HK-2 (cell line): Measurements from ENCODE around the gene NFIB.
A peak's percentile ranks its signal among the peaks of the same experiment; 100 is the strongest.

ENCODE experiments used
- DNase-seq: peaks from one replicate; pipeline ENCODE4 v3.0.0-alpha.2; 2018; ENCODE audit not compliant: unreplicated experiment

Gene NFIB

DNA sequence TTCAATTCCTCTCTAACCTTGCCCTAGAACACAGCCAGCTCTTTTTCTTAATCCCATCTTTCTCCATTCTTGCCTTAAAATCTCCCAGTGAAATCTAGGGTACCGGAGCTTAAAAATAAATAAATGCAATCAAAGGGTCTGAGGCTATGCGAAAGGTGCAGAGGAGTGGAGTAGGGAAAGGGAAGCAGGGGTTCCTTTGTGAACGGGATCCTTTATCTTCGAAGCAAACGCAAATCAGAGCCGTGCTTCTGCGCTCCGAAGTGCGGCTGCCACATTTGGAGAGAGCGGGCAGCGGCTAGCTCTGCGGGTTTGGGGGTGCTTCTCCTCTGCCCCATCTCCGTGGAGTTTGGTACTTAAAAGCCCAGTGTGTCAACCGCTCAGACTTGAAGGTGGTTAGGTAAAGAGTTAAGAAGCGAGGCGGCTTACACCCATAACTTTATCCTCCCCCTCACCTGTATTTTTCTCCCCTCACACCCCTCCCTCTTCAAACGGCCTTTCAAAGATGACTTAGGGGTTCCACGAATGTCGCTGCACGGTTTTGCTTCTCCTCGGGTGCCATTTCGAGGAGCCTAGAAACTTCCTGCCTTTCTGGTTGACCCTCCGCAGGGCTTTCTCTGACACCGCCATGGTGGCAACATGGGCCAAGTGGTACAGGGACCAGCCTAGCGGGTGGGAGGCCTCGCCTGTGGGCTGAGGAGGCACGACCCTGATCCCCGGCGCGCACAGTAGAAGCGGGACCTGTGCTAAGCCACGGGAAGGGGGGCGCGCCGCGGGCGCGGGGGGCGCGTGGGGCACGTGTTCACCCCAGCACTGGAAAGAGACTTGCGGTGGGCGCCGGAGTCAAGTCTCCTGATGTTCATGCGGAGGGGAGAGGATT, 31.7 kb upstream of the NFIB start:
- DNase-seq, result no peak

DNA sequence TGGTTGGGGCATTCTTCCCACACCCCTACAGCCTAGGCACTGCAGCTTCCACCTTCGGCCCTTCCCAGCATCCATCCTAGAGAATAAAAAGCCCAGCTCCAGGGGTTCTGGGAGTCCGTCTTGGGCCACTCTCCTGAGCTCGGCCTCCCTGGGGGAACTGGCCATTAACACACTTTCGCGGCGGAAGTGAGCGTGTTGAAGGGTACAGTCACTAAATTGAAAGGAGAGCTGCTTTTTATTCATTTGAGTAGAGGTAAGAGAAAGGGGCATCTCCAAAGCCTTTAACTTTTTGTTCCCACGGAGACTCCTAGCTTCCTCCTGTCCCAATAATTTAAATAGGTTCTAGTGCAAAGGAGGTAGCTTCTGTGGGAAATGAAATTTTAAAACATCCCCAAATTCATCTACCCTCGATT, 31.0 kb upstream of the NFIB start:
- no peak for DNase-seq

DNA sequence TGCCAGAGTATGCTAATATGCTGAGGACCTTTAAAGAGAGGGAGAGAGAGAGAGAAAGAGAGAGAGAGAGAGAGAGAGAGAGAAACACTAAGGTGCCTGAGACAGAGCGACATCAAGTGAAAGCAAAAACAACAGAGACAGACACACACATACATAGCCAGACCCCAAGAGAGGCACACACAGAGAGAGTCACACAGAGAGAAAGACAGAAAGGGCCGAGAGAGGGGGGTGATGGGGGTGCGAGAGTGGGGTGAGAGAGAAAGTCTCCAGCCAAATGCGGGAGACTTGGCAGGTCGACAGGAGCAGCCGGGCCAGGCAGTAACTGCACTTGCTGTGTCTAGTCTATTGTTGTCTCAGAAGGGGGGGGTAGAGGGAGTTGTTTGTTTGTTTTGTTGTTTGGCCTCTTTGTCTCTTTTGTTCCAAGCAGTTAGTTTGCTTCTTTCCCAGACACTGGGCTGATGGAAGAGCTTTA, 30.1 kb upstream of the NFIB start:
- no peak for DNase-seq

DNA sequence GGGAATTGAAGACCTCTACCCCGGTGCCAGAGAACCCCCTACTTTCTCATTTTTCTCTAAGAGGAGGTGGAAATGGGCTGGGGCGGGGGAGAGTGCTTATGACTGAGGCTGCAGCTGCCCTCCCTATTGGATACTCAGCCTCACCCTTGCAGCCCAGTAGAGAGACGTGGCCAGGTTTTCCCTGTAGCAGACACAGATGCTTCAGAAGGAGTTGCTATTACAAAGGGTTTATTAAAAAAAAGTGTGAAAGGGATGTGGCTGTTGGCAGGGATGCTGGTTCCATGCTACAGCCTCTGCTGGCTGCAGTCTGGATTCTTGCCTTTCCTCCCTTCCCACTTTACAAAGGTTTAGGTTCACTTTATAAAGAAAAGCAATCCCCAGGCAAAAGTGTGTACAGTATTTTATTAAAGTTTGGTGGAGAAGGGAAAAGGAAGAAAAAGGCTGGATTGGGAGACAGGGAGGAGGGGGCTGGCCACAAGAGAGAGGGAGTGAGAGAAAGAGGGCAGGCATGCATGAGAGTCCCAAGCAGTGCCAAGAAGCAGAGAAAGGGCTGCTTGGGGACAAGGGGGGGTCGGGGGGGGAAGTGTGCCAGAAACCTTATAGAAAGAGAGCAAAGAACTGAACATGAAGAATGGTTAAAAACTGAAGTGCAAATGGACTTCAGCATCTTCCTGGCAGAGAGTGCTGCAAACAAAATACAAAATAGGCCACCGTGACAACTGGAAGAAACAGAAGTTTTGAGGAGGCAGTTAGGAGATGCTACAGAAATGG, 29.5 kb upstream of the NFIB start:
- DNase-seq, result no peak

DNA sequence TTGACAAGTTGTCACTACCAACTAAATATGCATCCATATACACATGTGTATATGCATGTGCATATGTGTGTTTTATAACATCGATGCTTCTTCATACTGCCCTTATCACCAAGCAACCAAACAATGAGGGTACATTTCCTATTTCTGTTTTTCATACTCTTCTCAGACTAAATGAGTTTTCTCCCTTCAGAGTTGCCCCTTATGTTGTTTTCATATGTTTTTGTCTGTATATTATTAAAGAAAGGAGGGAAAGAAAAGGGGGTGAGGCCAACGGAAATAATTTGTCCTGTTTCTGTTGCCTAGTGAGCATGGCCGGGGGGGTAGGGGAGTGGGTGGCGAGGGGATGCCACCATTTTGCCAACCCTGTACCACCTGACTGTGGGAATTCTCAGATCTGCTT, 28.8 kb upstream of the NFIB start:
- DNase-seq, result no peak

DNA sequence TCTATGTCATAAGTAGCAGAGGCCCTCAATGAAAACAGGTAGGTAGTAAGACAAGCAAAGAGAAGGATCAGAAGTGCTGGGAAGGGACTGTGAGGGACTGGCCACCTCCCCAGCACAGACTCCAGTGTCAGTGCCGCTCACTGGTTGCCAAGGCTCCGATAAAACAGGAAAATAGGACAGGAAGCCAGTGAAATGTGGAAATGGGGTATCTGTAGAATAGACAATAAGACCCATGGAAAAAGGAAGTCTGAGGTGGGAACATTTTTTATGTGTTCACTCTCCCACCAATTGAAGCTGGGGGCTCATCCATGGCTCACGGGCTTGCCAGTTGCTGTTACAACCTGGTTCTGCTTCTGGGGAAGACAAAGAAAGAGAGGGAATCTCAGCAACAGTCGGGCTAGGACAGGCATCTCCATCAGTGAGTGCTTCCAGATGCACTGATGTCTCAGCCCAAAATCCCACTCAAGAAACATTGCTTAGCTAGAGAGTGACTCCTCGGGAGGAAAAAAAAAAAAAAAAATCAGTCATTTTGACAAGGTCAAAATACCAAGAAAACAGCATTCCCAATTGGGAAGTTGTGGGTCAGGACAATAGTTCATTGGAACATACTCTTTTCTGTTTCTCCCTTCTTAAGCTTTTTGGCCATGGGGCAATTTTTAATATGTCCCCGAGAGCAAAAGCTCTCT, 27.6 kb upstream of the NFIB start:
- no peak for DNase-seq

DNA sequence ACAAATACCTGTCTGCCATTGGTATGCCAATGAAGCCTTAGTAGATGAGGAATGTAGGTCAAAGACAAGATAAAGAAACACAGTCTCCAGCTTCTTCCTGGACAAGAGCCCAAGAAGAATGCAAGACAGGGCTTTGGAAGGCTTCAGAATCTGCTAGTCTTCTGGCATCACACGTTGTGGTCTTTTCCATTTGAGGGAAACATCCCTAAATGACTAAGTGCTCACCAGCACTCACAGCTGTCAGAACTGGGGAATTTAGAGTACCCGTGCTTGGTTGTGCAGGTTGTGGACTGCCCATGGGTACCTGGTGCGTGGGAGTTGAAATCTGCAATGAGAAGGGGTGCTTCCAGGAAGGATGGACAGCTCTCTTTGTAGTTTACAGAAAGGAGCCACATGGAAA, 27.1 kb upstream of the NFIB start:
- DNase-seq, result no peak

DNA sequence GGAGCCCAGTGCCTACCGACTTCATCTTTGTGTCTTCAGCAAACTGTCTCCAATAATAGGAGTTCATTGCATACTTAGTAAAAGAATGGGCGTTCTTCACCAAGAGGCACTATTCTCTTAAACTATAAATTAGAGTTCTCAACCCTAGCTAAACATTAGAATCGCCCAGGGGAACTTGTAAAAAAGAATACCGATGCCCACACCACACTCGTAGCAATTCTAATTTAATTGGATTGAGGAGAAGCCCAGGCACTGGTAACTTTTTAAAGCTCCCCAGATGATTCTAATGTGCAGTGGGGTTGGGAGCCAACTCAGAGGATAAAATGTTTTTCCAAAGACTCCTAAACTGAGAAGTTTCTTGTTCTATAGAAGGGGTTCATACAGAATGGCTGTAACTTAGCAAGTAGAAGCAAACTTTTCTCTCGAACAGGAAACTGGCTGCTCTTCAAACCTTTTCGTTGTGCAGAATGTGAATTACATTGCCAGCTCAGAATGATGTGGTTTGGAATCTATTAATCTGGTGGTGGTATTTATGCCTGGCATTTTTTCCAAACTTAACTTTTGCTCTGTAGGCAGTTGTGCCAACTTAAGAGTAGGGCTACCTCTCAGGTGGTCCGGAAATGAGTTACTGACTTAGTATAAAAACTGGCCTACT, 26.4 kb upstream of the NFIB start:
- DNase-seq, result no peak

DNA sequence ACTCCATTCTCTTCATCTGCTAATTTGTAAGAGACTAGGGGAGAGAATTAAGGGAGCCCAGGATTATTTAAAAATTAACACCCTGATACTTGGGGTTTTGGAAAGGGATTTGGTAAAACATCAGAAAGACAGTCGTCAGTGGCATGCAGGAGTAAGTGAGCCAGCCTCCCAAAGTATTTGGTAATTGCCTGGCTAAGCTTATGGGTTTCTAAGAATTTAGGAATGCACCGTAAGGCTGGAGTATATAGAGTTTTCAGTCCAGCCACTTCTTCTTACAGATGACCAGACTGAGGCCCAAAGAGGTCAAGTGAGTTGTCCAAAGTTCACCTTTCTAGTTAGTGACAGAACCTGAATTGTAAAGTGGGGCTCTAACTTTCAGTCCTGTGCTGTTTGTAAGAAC, 25.8 kb upstream of the NFIB start:
- no peak for DNase-seq

DNA sequence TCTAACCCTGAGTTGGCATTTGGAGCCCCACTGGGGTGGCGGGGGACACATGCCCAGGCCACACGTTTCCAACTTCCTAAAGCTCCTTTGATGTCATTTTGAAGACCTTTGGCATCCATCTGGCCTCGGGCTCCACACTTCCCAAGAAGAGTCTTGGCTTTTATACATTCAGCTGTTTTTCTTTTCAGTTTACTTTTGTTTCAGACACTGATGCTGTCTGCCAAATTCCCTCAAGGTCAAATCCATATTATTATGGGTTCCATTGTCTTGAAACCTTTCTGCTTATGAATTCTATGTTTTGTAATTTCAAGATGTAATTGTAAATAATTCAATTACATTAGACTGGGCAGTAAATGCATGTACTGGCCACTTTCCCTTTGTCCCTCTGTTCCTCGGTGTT, 23.7 kb upstream of the NFIB start:
- no peak for DNase-seq

DNA sequence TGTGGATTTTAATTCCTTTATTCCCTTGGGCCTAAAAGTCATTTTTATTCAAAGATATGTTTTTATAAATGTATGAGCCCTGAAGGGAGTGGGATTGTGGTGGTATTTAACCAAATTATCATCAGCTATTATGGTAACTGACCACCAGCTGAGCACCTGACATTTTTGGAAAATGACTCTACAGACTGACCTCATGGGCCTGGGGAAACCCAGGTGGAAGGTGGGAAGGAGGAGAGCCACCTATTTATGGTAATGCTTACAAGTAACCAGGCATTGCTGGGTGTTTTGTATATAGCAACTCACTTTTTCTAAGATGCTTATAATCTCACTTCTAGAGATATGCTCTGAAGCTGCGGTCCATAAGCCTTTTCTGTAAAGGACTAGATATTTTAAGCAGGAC, 22.3 kb upstream of the NFIB start:
- DNase-seq, result no peak

DNA sequence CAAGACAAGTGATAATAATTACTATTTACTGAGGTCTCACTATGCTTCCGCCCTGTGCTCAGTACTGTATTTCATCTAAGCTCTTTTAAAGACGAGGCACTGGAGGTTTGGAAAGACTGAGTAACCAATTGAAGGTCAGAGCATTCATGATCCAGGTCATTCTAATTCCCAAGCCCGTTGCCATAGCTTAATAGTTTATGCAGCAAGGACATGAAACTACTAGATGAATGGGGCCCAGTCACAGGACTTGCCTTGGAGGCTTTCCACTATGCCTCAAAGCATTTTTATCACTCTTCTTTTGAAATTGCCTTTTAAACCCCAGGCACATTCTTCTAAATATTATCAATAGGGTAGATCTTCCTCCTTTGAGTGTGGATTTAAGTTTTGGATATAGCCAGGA, 17.2 kb upstream of the NFIB start:
- no peak for DNase-seq

DNA sequence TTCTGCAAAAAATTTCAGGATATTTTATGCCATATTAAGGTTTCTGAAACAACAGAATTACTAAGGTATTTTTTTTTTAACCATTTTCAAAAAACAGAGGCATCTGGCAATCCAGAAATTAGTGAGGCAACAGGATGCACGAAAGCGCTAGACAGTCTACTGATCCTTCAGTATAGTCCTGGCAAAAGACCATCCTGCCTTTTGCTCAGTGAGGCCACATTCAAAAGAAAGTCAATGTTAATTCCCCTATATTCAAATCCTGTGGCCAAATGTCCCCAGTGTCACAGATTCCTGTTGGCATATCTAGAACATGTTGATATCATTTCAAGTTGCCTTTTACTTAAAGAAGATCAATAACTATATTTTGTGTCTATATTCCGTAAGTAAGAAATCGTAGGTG, 13.1 kb upstream of the NFIB start:
- no peak for DNase-seq

DNA sequence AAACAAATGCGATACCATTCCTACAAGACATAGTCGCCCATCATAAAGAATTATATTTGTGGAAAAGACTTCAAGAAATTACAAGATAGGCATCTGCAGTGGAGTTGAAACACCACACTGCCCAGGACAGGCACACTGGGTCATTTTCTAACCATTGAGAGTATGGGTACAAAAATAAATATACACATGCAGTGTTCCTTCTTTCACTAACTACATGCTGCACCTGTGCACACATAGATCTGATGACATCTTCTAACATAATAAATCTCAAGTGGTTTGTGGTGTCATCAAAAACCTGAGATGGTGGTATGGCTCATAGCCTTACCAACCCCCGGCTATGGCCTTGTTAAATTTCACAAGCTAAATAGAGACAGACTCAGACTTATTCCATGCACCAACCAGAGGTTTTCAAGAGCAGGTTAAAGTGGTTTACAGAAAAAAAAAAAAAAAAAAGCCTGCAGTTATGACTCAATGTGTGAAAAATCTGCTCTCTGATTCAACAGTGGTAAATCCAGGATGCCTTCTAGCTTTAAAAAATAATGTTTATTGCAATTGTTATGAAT, 12.4 kb upstream of the NFIB start:
- no peak for DNase-seq

DNA sequence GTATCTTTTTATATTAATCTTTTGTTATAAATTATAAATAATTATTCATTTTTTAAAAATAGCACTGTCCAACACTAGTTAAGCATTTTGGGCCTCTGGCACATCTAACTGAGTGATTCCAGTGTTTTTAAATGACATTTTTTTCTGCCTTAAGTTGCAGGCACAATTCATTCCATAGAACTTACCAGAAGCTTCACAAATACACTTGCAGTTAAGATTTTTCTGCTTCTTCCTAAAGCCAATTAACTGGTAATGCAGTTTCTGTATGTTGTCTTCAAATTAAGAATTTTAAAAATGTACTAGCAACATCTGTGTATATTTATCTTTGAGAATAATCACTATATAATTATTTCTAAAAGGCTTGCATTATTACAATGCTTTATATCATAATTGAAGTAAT, 11.2 kb upstream of the NFIB start:
- no peak for DNase-seq

DNA sequence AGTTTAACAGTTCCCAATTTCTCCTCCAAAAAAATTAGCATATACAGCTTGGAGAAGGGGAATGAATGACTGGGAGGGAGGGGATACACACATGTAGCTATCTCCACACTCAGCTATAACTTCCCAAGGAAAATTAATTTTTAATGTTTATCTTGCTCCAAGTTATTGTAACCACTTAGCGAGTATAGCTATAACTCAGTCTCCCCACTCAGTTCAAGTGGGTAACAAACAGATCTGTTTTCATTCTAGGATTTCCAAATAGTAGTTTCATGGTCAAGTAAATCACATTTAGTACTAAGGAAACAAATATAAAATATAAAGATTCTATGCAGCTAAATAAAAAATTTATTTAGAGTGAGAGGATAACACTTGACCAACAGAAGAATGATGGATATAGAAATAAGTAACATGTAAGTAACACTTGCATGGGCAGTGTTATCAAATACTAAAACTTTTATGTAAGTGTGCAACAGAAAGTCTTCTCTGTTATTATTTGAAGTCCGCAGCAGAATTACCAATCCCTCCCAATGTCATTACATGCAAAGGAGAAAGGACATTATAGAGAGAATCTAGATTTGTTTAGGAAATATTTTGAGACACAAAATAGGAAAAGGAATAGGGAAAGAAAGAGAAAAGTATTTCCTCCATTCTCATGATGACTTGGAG, 10.2 kb upstream of the NFIB start:
- DNase-seq, result no peak

DNA sequence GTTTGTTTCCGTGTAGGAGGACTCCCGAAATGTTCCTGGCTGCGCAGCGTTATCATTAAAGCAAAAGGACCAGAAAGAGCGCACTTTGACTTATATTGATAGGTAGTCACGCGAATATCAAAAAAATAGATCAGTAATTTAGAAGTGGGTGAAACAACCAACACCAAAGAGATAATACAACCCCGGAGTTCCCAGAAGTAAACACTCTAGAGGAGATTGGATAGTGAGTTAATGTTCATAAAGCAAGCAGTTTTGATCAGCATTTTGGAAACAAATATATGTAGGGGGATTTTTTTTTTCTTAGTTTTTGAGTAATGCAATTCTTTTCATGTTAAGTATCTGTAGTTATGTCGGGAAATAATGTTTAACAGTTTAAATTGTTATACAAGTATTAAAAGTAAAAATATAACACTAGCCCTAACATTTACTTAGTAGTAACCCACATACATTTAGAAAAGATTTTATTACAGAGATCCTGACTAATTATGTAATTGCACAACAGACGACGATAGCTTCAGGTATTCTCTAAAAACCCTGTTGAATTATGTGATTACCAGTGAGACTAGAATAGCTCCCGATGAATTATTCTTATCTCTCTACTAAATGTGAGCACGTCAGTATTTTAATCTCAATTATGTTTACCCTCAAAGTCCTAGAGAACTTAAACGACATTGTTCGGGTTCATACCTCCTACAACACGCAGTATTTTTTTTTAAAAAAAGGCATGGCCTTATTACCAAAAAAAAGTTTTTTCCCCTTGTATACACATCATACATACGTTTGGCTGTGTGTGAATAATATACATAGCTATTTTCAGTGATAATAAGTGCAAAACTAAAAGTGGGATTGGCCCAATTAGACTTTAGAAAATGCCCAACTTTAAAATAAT, 9.4 kb upstream of the NFIB start:
- no peak for DNase-seq

DNA sequence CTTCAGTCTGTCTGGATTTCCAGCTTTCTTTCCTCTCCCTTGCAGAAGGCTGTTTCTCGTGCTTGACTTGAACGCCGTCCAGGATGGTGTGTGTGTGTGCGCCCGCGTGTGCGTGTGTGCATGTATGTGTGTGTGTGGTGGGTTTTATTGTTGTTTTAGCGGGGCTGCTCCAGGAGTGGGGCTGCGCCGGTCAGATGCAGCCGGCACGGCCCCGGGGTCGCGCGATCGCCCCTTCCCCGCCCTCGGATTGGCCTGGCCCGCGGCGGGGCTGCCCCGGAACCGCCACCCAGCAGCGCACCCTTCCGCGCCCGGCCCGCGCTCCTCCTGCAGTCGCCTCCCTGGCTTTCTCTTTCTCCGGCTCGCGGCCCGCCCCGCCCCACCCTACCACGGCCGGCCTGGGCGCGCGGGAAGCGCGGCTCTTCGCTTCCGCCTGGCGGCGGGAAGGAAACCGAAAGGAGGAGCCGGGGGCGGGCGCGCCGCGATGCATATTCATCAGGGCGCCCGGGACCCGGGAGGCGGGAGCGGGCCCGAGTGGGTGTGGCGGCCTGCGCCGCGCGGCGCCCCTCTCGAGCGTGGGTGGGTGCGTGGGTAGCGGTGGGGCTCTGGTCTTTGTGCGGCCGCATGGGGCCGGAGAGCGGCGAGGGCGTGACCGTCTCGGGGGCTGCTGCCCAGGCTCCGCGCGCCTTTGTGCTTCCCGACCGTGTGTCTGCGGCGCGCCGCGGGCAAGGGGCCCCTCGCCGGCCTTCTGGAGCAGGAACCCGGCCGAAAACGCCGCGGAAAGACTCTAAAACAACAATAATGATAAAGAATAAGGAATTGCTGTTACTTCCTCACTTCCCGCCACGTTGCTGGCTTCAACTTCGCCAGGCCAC, 8.5 kb upstream of the NFIB start:
- peak; percentile 90 for DNase-seq

DNA sequence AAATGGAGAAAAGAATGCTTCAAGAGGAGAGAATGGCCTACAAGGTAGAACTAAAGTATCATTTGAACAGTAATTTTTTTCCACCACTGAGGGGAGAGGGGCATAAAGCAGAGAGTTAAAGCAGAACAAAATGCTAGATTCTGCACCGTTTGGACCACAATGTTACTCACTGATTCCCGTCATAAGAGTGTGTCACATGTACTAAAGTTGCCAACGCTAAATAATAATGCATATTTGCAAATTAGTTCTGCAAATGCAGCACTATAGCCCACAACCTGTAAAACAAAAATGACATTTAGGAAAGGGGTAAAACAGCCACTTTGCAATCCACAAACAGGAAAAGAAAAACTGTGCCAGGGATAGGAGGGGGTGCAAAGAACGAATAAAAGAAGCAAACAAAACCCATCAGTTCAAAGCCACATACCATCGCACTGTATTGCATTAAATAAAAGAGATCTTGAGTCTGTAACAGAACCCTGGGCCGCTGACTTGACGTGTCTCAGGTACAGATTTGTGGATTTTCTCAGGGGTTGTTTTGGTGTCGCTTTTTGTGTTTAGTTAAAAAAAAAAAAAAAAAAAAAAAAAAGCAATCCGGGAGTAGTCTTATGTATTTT, 7.7 kb upstream of the NFIB start:
- no peak for DNase-seq
